Fibroblast of the aortic adventitia (primary cell): ENCODE results near the gene CNN2. TPM values are rescaled to one million over a fixed set of nuclear protein-coding genes. Genes with fewer than 3 reads are reported as not detected.

ENCODE experiments used
- DNase-seq: peaks from one replicate; pipeline ENCODE4 v3.0.0-alpha.2; 2010; ENCODE audit warnings: low read depth
- H3K4me3 ChIP-seq: 2 replicates; pipeline ENCODE4 v1.5.1; 2011; ENCODE audit warnings: low read depth, mild to moderate bottlenecking, control low read depth, low read length, moderate library complexity
- CTCF ChIP-seq: IDR thresholded peaks from 2 replicates; pipeline ENCODE4 v1.5.1; 2011; ENCODE audit warnings: mild to moderate bottlenecking, low read length, control low read depth, inconsistent platforms; ENCODE audit not compliant: insufficient read depth
- total RNA-seq: library from RNA; depleted of rRNA; stranded (reverse); fragments of >200 nt; gene quantifications from 2 replicates; pipeline ENCODE4 v1.2.3, GENCODE V29; 2012; ENCODE audit warnings: low replicate concordance

CNN2 gene
- total RNA-seq, 1 donor = 96.0 TPM

- H3K4me3 ChIP-seq = no peak overlapping the region
- TF ChIP-seq CTCF = peak; percentile 88
- no peak for DNase-seq
These were observed 24.8 kb upstream of the CNN2 start for GRCh38 chr19:1001538-1002166.

- H3K4me3 ChIP-seq = no peak overlapping the region
- no peak for DNase-seq
- no peak for TF ChIP-seq CTCF
These were observed 23.8 kb upstream of the CNN2 start for GRCh38 chr19:1002600-1002999.

- DNase-seq = no peak
- H3K4me3 ChIP-seq = no peak overlapping the region
- TF ChIP-seq CTCF = no peak
These were observed 23.1 kb upstream of the CNN2 start for GRCh38 chr19:1003283-1003682.

- no peak for TF ChIP-seq CTCF
- DNase-seq = no peak
- H3K4me3 ChIP-seq = no peak overlapping the region
These were observed 22.1 kb upstream of the CNN2 start for GRCh38 chr19:1004204-1004802.

GRCh38 chr19:1004803-1005664 lies 21.4 kb upstream of the CNN2 start:
- H3K4me3 ChIP-seq = no peak overlapping the region

GRCh38 chr19:1006711-1007398 lies 19.6 kb upstream of the CNN2 start:
- no peak for DNase-seq
- no peak overlapping the region for H3K4me3 ChIP-seq
- TF ChIP-seq CTCF = no peak

More at GRCh38 chr19:1004803-1005664, 21.4 kb upstream of the CNN2 start:
- TF ChIP-seq CTCF = no peak
- no peak for DNase-seq
